Adrenal gland (tissue), 5 donors: Measurements from ENCODE around the gene CLDN11.

Experiments
- POLR2A ChIP-seq, 2 donors: fragments of 450-650 bp; IDR thresholded peaks; one replicate each; pipeline ENCODE4 v1.6.1; 2017; ENCODE audit warnings: antibody characterized with exemption in 2 of 2, mild to moderate bottlenecking in 2 of 2, moderate library complexity in 1 of 2
- TF ChIP-seq, protein P1 (sequence below), 6 experiments: fragments of 450-650 bp in 4 of 6; fragments of 200-600 bp in 2 of 6; sonication (generic) in 1 of 6; IDR thresholded peaks; 1 replicate in 5 of 6; 2 replicates in 1 of 6; pipeline versions ENCODE4 v1.5.1 to v1.8.0; 2016 to 2021; ENCODE audit warnings: antibody characterized with exemption in 6 of 6, mild to moderate bottlenecking in 2 of 6, moderate library complexity in 1 of 6
- donor health status: DM: no; HTN: no; CAD: no.

DNA sequence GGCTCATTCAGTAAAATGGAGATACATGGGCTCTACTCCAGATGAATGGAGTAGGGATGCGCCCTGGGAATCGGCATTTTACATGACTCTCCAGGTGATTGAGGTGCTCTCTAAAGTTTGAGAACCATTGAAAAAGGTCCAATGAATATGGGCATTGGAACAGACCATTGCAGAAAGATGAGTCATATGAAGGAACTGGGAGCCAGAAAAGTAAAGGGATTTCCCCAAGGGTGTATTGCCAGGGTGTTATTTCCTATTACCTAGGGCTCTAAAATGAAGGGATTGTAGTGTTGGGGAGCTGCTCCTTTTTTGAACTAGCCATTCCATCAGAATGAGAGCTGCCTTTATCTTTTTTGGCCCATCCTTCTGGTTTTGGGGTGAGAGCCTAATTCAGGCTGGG lies 21.7 kb downstream of the CLDN11 start:
- TF ChIP-seq, protein P1, sequence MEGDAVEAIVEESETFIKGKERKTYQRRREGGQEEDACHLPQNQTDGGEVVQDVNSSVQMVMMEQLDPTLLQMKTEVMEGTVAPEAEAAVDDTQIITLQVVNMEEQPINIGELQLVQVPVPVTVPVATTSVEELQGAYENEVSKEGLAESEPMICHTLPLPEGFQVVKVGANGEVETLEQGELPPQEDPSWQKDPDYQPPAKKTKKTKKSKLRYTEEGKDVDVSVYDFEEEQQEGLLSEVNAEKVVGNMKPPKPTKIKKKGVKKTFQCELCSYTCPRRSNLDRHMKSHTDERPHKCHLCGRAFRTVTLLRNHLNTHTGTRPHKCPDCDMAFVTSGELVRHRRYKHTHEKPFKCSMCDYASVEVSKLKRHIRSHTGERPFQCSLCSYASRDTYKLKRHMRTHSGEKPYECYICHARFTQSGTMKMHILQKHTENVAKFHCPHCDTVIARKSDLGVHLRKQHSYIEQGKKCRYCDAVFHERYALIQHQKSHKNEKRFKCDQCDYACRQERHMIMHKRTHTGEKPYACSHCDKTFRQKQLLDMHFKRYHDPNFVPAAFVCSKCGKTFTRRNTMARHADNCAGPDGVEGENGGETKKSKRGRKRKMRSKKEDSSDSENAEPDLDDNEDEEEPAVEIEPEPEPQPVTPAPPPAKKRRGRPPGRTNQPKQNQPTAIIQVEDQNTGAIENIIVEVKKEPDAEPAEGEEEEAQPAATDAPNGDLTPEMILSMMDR (IDR thresholded peaks at IDR 0.05): no peak
- TF ChIP-seq POLR2A (IDR thresholded peaks at IDR 0.05): no peak
